GM12878 (cell line): ENCODE data around the gene RARRES1. TPM values are rescaled to one million over a fixed set of nuclear protein-coding genes. Genes with fewer than 3 reads are reported as not detected.

ENCODE experiments used
- HDAC2 ChIP-seq: fragments of 200-600 bp; sonication (generic); IDR thresholded peaks from 2 replicates; pipeline ENCODE4 v1.6.1; 2017
- JUND ChIP-seq: IDR thresholded peaks from 2 replicates; pipeline ENCODE4 v1.6.1; 2012; ENCODE audit warnings: low read depth, mild to moderate bottlenecking, low read length, improper control_type of control experiment, moderate library complexity
- LARP7 ChIP-seq: fragments of 450-650 bp; IDR thresholded peaks from 2 replicates; pipeline ENCODE4 v1.6.1; 2017; ENCODE audit warnings: mild to moderate bottlenecking
- MXI1 ChIP-seq: fragments of 150-350 bp; IDR thresholded peaks from 2 replicates; pipeline ENCODE4 v1.6.1; 2011; ENCODE audit warnings: low read depth, mild to moderate bottlenecking, inconsistent platforms, low read length, improper control_type of control experiment
- NFYB ChIP-seq: IDR thresholded peaks from 2 replicates; pipeline ENCODE4 v1.6.1; 2011; ENCODE audit warnings: low read depth, mild to moderate bottlenecking, low read length, improper control_type of control experiment, moderate library complexity; ENCODE audit not compliant: insufficient read depth
- RFX5 ChIP-seq: IDR thresholded peaks from 2 replicates; pipeline ENCODE4 v1.6.1; 2011; ENCODE audit warnings: low read depth, low read length, improper control_type of control experiment
- polyA plus RNA-seq, 11 experiments: library from polyadenylated mRNA; depleted of rRNA in 4 of 11; unstranded in 6 of 11; stranded (reverse) in 5 of 11; fragments of >200 nt; fragmentation: Nextera tagmentation in 4 of 11; fragmentation: Illumina TruSeq in 1 of 11; extraction: Ambion mirVana in 4 of 11; extraction: Trizol in 1 of 11; gene quantifications; 1 replicate in 1 of 11; 2 replicates in 10 of 11; pipeline versions ENCODE4 v1.2.1 to v1.2.3, GENCODE V29; 2011 to 2016; ENCODE audit warnings: inconsistent platforms in 2 of 11, missing spikeins in 2 of 11, low read depth in 1 of 11
- total RNA-seq, 4 experiments: library from RNA; depleted of rRNA in 3 of 4; stranded (reverse); fragments of >200 nt in 3 of 4; fragmentation: Illumina TruSeq in 1 of 4; extraction: Trizol in 1 of 4; gene quantifications; 2 replicates each; pipeline versions ENCODE4 v1.2.1 to v1.2.3, GENCODE V29; 2013 to 2021
- TF ChIP-seq, protein P1 (sequence below): fragments of 450-650 bp; IDR thresholded peaks from 2 replicates; pipeline ENCODE4 v1.6.1; 2017; ENCODE audit warnings: low read depth, mild to moderate bottlenecking, moderate library complexity
- TF ChIP-seq, protein P2 (sequence below): fragments of 450-650 bp; conservative IDR thresholded peaks from 2 replicates; pipeline ENCODE4 v1.6.1; 2017; ENCODE audit warnings: mild to moderate bottlenecking, moderate library complexity
- TF ChIP-seq, protein P3 (sequence below): fragments of 450-650 bp; IDR thresholded peaks from 2 replicates; pipeline ENCODE4 v1.6.1; 2017; ENCODE audit warnings: mild to moderate bottlenecking, low read depth, inconsistent platforms; ENCODE audit not compliant: poor library complexity, severe bottlenecking

Gene RARRES1
- total and polyA plus RNA-seq, 10 of the 15 experiments (the other 5 are each of a cell fraction or from before 2014, with no cell fraction given) = 0.02 to 0.83 (median 0.63) TPM; not detected in 7

DNA sequence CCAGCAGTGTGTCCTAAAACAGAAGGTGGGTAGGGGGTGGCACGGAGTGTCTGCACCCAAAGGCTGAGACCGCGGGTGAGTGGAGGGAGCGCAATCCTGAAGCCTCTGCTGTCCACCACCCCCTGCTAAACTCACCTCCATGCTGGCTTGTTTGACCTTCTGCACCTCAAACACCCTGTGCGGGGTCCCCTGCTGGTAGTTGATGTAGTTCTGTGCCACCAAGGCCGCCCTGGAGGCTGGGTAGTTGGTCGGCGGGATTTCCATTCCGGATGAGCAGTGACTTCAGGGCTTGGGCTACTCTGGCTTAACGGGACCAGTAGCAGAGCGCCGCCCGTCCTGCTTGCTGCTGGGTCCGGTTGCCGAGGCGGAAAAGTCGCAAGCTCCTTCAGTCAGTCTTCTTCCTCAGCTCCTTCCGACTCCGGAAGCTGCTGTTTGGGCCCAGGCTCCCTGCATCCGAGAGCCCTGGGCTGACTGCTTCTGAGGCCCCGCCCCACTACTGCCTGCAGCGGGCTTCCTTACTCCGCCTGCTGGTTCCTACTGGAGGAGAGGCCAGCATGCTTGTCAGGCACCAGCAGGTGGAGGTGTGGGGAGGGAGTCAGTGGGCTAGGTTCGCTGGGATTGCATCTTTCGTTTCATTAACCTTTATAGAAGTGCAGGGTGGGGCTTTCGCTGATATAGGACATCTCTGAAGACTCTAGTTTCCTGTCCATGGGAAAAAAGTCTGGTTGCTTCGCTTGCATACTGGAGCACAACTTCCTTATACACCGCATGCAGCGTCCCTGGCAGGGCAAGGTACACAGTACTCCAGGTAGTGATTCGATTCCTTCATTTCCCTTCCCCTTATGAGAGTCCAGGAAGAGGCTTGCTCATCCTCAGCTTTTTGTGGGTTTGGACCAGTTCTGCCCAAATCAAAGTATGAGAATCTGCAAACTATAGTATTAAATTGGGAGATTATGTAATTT lies 59.8 kb downstream of the RARRES1 start, which contains the start of gene LXN (continued):
- TF ChIP-seq NFYB (0 out of 2 replicates have a peak, but pooled peaks have one; percentile 52), HDAC2 (no peak), RFX5 (no peak), LARP7 (0 out of 2 replicates have a peak, but pooled peaks have one; percentile 44), JUND (no peak), MXI1 (peak; percentile 49; the same call in 1 of the 2 replicates)
- TF ChIP-seq, protein P1, sequence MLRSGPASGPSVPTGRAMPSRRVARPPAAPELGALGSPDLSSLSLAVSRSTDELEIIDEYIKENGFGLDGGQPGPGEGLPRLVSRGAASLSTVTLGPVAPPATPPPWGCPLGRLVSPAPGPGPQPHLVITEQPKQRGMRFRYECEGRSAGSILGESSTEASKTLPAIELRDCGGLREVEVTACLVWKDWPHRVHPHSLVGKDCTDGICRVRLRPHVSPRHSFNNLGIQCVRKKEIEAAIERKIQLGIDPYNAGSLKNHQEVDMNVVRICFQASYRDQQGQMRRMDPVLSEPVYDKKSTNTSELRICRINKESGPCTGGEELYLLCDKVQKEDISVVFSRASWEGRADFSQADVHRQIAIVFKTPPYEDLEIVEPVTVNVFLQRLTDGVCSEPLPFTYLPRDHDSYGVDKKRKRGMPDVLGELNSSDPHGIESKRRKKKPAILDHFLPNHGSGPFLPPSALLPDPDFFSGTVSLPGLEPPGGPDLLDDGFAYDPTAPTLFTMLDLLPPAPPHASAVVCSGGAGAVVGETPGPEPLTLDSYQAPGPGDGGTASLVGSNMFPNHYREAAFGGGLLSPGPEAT = peak; percentile 52; the same call in 1 of the 2 replicates
- TF ChIP-seq, protein P2, sequence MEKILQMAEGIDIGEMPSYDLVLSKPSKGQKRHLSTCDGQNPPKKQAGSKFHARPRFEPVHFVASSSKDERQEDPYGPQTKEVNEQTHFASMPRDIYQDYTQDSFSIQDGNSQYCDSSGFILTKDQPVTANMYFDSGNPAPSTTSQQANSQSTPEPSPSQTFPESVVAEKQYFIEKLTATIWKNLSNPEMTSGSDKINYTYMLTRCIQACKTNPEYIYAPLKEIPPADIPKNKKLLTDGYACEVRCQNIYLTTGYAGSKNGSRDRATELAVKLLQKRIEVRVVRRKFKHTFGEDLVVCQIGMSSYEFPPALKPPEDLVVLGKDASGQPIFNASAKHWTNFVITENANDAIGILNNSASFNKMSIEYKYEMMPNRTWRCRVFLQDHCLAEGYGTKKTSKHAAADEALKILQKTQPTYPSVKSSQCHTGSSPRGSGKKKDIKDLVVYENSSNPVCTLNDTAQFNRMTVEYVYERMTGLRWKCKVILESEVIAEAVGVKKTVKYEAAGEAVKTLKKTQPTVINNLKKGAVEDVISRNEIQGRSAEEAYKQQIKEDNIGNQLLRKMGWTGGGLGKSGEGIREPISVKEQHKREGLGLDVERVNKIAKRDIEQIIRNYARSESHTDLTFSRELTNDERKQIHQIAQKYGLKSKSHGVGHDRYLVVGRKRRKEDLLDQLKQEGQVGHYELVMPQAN = 0 out of 2 replicates have a peak, but pooled peaks have one; percentile 49
- TF ChIP-seq, protein P3, sequence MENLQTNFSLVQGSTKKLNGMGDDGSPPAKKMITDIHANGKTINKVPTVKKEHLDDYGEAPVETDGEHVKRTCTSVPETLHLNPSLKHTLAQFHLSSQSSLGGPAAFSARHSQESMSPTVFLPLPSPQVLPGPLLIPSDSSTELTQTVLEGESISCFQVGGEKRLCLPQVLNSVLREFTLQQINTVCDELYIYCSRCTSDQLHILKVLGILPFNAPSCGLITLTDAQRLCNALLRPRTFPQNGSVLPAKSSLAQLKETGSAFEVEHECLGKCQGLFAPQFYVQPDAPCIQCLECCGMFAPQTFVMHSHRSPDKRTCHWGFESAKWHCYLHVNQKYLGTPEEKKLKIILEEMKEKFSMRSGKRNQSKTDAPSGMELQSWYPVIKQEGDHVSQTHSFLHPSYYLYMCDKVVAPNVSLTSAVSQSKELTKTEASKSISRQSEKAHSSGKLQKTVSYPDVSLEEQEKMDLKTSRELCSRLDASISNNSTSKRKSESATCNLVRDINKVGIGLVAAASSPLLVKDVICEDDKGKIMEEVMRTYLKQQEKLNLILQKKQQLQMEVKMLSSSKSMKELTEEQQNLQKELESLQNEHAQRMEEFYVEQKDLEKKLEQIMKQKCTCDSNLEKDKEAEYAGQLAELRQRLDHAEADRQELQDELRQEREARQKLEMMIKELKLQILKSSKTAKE = no peak
